ENCODE measurements around the gene SALL3. TPM values are rescaled to one million over a fixed set of nuclear protein-coding genes. Genes with fewer than 3 reads are reported as not detected.
A peak's percentile ranks its signal among the peaks of the same experiment; 100 is the strongest.

The SALL3 gene
- total and polyA plus RNA-seq, 5 donors from 2014 or later = not detected

DNA sequence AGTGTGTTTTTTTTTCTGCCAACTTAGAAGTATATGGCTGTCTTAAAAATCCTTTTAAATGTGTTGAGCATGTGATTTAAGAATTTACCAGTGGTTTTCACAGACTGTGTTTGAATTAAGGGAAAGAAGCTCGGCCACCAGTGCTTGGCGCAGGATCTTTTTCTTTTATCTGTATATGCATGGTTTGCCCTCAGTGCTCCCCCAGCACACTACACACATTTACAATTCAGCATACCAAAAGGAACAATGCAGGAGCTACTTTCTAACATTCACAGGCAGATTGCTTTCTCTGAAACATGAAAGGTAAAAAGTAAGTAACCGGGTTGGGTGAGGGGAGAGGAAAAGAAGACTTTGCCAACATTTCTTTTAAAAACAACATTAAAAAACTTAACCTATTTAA is 3.9 kb downstream of the SALL3 start:
- ATAC-seq (ENCODE audit: low read depth in 2 of 2) (no peak), DNase-seq (no peak)
- H3K9me3 ChIP-seq (ENCODE audit: control insufficient read depth in 2 of 2, low read length in 2 of 2) = no peaks in the 10 kb centered on the region
- no peaks in the 10 kb centered on the region for H3K36me3 ChIP-seq (ENCODE audit: control insufficient read depth, insufficient read depth, low read length)
- no peak overlapping the region for H3K27ac ChIP-seq (ENCODE audit: insufficient read depth, low read length, poor library complexity, severe bottlenecking)
- no peaks in the 10 kb centered on the region for H3K36me3 Mint-ChIP-seq
- H3K4me3 Mint-ChIP-seq = no peak overlapping the region
- peaks cover 4% of the 10 kb centered on the region for H3K4me1 ChIP-seq (ENCODE audit: control insufficient read depth, insufficient read depth, low read length, poor library complexity, severe bottlenecking)
- H3K27ac Mint-ChIP-seq = no peak overlapping the region
- H3K9me3 Mint-ChIP-seq = peaks cover 0 to 5% (median 0%) of the 10 kb centered on the region in 7 donors
- no peak overlapping the region for H3K4me3 ChIP-seq (ENCODE audit: low read depth, low read length)
- H3K27me3 ChIP-seq (ENCODE audit: control insufficient read depth, insufficient read depth, low read length) = peaks cover 65% of the 10 kb centered on the region
- peaks cover 4 to 15% (median 6%) of the 10 kb centered on the region in 4 donors for H3K4me1 Mint-ChIP-seq
- peaks cover 66% of the 10 kb centered on the region for H3K27me3 Mint-ChIP-seq

DNA sequence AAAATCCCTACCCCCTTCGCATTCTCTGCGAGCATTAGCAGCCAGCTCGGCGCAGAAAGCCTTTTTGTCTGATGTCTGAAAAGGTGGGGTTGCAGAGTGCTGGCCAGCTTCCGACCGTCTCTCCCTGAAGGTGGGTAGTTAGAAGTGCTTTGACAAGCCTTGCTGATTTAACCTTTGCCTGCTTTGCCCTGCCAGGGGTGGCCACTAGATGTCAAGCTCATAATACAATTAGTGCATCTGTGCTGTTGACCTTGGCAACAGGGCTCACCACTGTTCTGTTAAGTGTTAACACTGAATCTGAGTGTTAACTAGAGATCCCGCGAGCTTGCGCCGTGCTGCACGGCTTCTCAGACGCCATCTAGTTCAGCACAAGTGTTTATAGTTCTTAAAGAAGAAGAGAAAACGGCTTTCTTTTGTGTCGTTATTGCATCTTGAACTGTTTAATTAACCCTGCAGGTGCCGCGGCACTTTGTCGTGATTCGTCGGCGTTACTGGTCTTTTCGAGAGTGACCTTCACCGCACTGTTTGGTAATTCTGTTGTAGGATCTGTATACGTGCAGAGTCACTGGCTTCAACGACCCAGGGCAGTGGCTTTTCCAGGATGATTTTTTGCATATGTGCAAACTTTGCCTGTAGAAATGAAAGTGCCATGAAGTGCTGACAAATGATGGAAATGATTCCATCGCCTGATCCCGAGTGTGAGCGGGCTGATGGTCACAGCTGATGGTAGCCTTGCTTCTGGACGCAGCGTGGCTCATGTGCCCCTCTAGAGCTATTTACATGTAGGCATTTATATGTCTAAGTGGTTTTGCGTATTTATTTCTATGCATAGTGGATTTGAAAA is 5.5 kb downstream of the SALL3 start:
- Mint-ChIP-seq H3K9me3 (peaks cover 0 to 5% (median 0%) of the 10 kb centered on the region in 7 donors), H3K4me1 (peaks cover 4 to 15% (median 6%) of the 10 kb centered on the region in 4 donors), H3K27ac (no peak overlapping the region), H3K27me3 (peaks cover 75% of the 10 kb centered on the region), H3K36me3 (no peaks in the 10 kb centered on the region), H3K4me3 (no peak overlapping the region)
- DNase-seq (peak in 2 of 3 donors; percentile 24 to 44), ATAC-seq (ENCODE audit: low read depth in 2 of 2) (peak in 1 of 2 donors; percentile 43)
- no peak overlapping the region for H3K4me3 ChIP-seq (ENCODE audit: low read depth, low read length)
- peaks cover 4% of the 10 kb centered on the region for H3K4me1 ChIP-seq (ENCODE audit: control insufficient read depth, insufficient read depth, low read length, poor library complexity, severe bottlenecking)
- H3K9me3 ChIP-seq (ENCODE audit: control insufficient read depth in 2 of 2, low read length in 2 of 2) = no peaks in the 10 kb centered on the region
- peaks cover 68% of the 10 kb centered on the region for H3K27me3 ChIP-seq (ENCODE audit: control insufficient read depth, insufficient read depth, low read length)
- no peak overlapping the region for H3K27ac ChIP-seq (ENCODE audit: insufficient read depth, low read length, poor library complexity, severe bottlenecking)
- no peaks in the 10 kb centered on the region for H3K36me3 ChIP-seq (ENCODE audit: control insufficient read depth, insufficient read depth, low read length)

DNA sequence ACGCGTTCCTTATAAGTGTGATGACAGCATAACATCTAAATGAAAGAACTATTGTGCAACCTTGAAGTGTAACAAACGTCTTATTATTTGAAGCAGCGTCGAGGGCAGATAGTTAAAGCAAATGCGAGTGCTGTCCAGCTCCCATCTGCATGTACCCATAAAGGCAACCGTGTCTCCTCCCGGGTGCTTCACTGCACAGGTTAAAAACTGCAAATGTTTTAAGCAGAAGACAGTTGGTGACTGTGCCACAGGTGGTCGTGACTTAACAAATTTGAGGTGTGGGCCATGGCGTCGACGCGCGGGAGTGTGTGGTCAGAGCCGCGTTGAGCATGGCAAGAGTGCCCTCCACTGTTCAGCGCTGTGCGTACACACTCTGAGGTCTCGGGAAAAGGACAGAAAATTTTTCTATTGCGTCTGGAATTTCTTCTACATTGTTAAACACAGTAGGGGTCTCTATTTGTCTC is 6.4 kb downstream of the SALL3 start:
- H3K27ac Mint-ChIP-seq = no peak overlapping the region
- H3K27me3 Mint-ChIP-seq = peaks cover 81% of the 10 kb centered on the region
- H3K9me3 ChIP-seq (ENCODE audit: control insufficient read depth in 2 of 2, low read length in 2 of 2) = no peaks in the 10 kb centered on the region
- DNase-seq (no peak), ATAC-seq (ENCODE audit: low read depth in 2 of 2) (no peak)
- H3K36me3 Mint-ChIP-seq = no peaks in the 10 kb centered on the region
- H3K36me3 ChIP-seq (ENCODE audit: control insufficient read depth, insufficient read depth, low read length) = no peaks in the 10 kb centered on the region
- H3K4me3 ChIP-seq (ENCODE audit: low read depth, low read length) = no peak overlapping the region
- peaks cover 0 to 5% (median 0%) of the 10 kb centered on the region in 7 donors for H3K9me3 Mint-ChIP-seq
- peaks cover 4 to 15% (median 6%) of the 10 kb centered on the region in 4 donors for H3K4me1 Mint-ChIP-seq
- no peak overlapping the region for H3K4me3 Mint-ChIP-seq
- no peaks in the 10 kb centered on the region for H3K4me1 ChIP-seq (ENCODE audit: control insufficient read depth, insufficient read depth, low read length, poor library complexity, severe bottlenecking)
- no peak overlapping the region for H3K27ac ChIP-seq (ENCODE audit: insufficient read depth, low read length, poor library complexity, severe bottlenecking)
- peaks cover 68% of the 10 kb centered on the region for H3K27me3 ChIP-seq (ENCODE audit: control insufficient read depth, insufficient read depth, low read length)

DNA sequence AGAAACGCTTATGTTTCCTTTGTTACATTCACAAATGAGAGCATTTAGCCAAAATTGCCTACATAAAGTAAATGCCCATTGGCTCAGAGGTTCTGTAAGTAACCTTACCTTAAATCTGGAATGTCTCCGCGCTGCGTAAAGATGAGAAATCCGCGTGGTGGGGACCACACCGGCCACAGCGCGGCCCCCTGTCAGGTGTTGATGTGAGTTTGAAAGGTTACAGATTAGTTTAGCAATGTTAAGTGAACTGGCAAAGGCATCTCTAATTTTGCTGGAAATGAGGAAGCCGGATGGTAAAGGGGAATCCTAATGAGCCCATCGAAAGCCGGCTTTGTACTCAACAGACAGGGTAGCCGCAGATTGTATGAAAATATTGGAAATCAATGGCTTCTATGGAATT is 11.8 kb downstream of the SALL3 start:
- Mint-ChIP-seq H3K27me3 (peaks cover 30% of the 10 kb centered on the region), H3K9me3 (no peaks in the 10 kb centered on the region), H3K4me1 (no peaks in the 10 kb centered on the region), H3K27ac (no peak overlapping the region), H3K36me3 (no peaks in the 10 kb centered on the region), H3K4me3 (no peak overlapping the region)
- Histone ChIP-seq H3K4me3 (ENCODE audit: low read depth, low read length) (no peak overlapping the region), H3K9me3 (ENCODE audit: control insufficient read depth in 2 of 2, low read length in 2 of 2) (no peaks in the 10 kb centered on the region), H3K36me3 (ENCODE audit: control insufficient read depth, insufficient read depth, low read length) (no peaks in the 10 kb centered on the region), H3K27me3 (ENCODE audit: control insufficient read depth, insufficient read depth, low read length) (peaks cover 17% of the 10 kb centered on the region), H3K4me1 (ENCODE audit: control insufficient read depth, insufficient read depth, low read length, poor library complexity, severe bottlenecking) (no peaks in the 10 kb centered on the region), H3K27ac (ENCODE audit: insufficient read depth, low read length, poor library complexity, severe bottlenecking) (no peak overlapping the region)
- no peak for DNase-seq
- no peak for ATAC-seq (ENCODE audit: low read depth in 2 of 2)

DNA sequence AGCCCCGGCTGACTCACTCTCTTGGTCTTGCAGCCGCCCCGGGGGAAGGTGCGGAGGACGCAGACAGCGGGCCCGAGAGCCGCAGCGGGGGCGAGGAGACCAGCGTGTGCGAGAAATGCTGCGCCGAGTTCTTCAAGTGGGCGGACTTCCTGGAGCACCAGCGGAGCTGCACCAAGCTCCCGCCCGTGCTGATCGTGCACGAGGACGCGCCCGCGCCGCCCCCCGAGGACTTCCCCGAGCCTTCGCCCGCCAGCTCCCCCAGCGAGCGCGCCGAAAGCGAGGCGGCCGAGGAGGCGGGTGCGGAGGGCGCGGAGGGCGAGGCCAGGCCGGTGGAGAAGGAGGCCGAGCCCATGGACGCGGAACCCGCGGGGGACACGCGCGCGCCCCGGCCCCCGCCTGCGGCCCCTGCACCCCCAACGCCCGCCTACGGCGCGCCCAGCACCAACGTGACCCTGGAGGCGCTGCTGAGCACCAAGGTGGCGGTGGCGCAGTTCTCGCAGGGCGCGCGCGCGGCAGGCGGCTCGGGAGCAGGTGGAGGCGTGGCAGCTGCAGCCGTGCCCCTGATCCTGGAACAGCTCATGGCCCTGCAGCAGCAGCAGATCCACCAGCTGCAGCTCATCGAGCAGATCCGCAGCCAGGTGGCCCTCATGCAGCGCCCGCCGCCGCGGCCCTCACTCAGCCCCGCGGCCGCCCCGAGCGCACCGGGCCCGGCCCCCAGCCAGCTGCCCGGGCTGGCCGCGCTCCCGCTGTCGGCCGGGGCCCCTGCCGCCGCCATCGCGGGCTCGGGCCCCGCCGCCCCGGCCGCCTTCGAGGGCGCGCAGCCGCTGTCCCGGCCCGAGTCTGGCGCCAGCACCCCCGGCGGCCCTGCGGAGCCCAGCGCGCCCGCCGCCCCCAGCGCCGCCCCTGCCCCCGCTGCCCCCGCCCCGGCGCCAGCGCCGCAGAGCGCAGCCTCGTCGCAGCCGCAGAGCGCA is 12.7 kb downstream of the SALL3 start:
- H3K9me3 Mint-ChIP-seq = no peaks in the 10 kb centered on the region
- peaks cover 23% of the 10 kb centered on the region for H3K27me3 Mint-ChIP-seq
- H3K4me3 Mint-ChIP-seq = no peak overlapping the region
- no peak overlapping the region for H3K27ac Mint-ChIP-seq
- Histone ChIP-seq H3K4me3 (ENCODE audit: low read depth, low read length) (no peak overlapping the region), H3K36me3 (ENCODE audit: control insufficient read depth, insufficient read depth, low read length) (no peaks in the 10 kb centered on the region), H3K27me3 (ENCODE audit: control insufficient read depth, insufficient read depth, low read length) (peaks cover 13% of the 10 kb centered on the region), H3K4me1 (ENCODE audit: control insufficient read depth, insufficient read depth, low read length, poor library complexity, severe bottlenecking) (no peaks in the 10 kb centered on the region), H3K9me3 (ENCODE audit: control insufficient read depth in 2 of 2, low read length in 2 of 2) (no peaks in the 10 kb centered on the region), H3K27ac (ENCODE audit: insufficient read depth, low read length, poor library complexity, severe bottlenecking) (no peak overlapping the region)
- H3K4me1 Mint-ChIP-seq = no peaks in the 10 kb centered on the region
- H3K36me3 Mint-ChIP-seq = no peaks in the 10 kb centered on the region
- DNase-seq (no peak), ATAC-seq (ENCODE audit: low read depth in 2 of 2) (no peak)

DNA sequence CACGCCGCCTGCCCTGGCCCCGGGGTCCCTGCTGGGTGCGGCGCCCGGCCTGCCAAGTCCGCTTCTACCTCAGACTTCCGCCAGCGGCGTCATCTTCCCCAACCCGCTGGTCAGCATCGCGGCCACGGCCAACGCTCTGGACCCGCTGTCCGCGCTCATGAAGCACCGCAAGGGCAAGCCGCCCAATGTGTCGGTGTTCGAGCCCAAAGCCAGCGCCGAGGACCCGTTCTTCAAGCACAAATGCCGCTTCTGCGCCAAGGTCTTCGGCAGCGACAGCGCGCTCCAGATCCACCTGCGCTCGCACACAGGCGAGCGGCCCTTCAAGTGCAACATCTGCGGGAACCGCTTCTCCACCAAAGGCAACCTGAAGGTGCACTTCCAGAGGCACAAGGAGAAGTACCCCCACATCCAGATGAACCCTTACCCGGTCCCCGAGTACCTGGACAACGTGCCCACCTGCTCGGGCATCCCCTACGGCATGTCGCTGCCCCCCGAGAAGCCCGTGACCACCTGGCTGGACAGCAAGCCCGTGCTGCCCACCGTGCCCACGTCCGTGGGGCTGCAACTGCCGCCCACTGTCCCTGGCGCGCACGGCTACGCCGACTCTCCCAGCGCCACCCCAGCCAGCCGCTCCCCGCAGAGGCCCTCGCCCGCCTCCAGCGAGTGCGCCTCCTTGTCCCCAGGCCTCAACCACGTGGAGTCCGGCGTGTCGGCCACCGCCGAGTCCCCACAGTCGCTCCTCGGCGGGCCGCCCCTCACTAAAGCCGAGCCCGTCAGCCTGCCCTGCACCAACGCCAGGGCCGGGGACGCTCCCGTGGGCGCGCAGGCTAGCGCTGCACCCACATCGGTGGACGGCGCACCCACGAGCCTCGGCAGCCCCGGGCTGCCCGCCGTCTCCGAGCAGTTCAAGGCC is 13.7 kb downstream of the SALL3 start:
- no peak for DNase-seq
- Mint-ChIP-seq H3K4me1 (no peaks in the 10 kb centered on the region), H3K9me3 (no peaks in the 10 kb centered on the region), H3K27ac (no peak overlapping the region), H3K4me3 (no peak overlapping the region), H3K27me3 (peaks cover 17% of the 10 kb centered on the region), H3K36me3 (no peaks in the 10 kb centered on the region)
- H3K36me3 ChIP-seq (ENCODE audit: control insufficient read depth, insufficient read depth, low read length) = no peaks in the 10 kb centered on the region
- peaks cover 5% of the 10 kb centered on the region for H3K27me3 ChIP-seq (ENCODE audit: control insufficient read depth, insufficient read depth, low read length)
- H3K9me3 ChIP-seq (ENCODE audit: control insufficient read depth in 2 of 2, low read length in 2 of 2) = no peaks in the 10 kb centered on the region
- no peak for ATAC-seq (ENCODE audit: low read depth in 2 of 2)
- no peak overlapping the region for H3K4me3 ChIP-seq (ENCODE audit: low read depth, low read length)
- H3K4me1 ChIP-seq (ENCODE audit: control insufficient read depth, insufficient read depth, low read length, poor library complexity, severe bottlenecking) = no peaks in the 10 kb centered on the region
- H3K27ac ChIP-seq (ENCODE audit: insufficient read depth, low read length, poor library complexity, severe bottlenecking) = no peak overlapping the region

DNA sequence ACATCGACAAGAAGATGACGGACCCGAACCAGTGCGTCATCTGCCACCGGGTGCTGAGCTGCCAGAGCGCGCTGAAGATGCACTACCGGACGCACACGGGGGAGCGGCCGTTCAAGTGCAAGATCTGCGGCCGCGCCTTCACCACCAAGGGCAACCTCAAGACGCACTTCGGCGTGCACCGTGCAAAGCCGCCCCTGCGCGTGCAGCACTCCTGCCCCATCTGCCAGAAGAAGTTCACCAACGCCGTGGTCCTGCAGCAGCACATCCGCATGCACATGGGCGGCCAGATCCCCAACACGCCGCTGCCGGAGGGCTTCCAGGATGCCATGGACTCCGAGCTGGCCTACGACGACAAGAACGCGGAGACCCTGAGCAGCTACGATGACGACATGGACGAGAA is 14.4 kb downstream of the SALL3 start:
- peaks cover 20% of the 10 kb centered on the region for H3K27me3 Mint-ChIP-seq
- Histone ChIP-seq H3K27ac (ENCODE audit: insufficient read depth, low read length, poor library complexity, severe bottlenecking) (no peak overlapping the region), H3K9me3 (ENCODE audit: control insufficient read depth in 2 of 2, low read length in 2 of 2) (no peaks in the 10 kb centered on the region), H3K36me3 (ENCODE audit: control insufficient read depth, insufficient read depth, low read length) (no peaks in the 10 kb centered on the region), H3K4me1 (ENCODE audit: control insufficient read depth, insufficient read depth, low read length, poor library complexity, severe bottlenecking) (no peaks in the 10 kb centered on the region), H3K4me3 (ENCODE audit: low read depth, low read length) (no peak overlapping the region), H3K27me3 (ENCODE audit: control insufficient read depth, insufficient read depth, low read length) (peaks cover 1% of the 10 kb centered on the region)
- DNase-seq (no peak), ATAC-seq (ENCODE audit: low read depth in 2 of 2) (no peak)
- no peak overlapping the region for H3K27ac Mint-ChIP-seq
- H3K4me1 Mint-ChIP-seq = no peaks in the 10 kb centered on the region
- H3K9me3 Mint-ChIP-seq = no peaks in the 10 kb centered on the region
- H3K36me3 Mint-ChIP-seq = no peaks in the 10 kb centered on the region
- no peak overlapping the region for H3K4me3 Mint-ChIP-seq

Measured in CD4-positive, CD25-positive, alpha-beta regulatory T cell (primary cell).